ENCODE data around the gene LRBA. TPM values are rescaled to one million over a fixed set of nuclear protein-coding genes. Genes with fewer than 3 reads are reported as not detected.

Gene LRBA
- total and polyA plus RNA-seq, 2 donors (not counting 3 experiments of a cell fraction or from before 2014, with no cell fraction given) = 18.0 to 35.1 TPM

- BruUV-seq (replicated peaks) = no TSS peak
- FAIRE-seq = no peak
- dilution Hi-C loops (cut with MboI; ENCODE audit: extremely low pct_ligation_motif_present, low sequenced_read_pairs) = no loop called here
Observed at GRCh38 chr4:150389896-150390530, 625.1 kb downstream of the LRBA start.

More at GRCh38 chr4:150389896-150390530, 625.1 kb downstream of the LRBA start:
- no peak overlapping the region for H3K27ac ChIP-seq (ENCODE audit: insufficient read depth, low read depth, low read length)
- H4K20me1 ChIP-seq (replicated peaks; ENCODE audit: control insufficient read depth, extremely low read depth, insufficient read depth, low read length) = no peaks in the 10 kb centered on the region
- ChIA-PET CTCF (no interaction called here), POLR2A (interaction anchor here (0.6 kb wide), 1 partner anchor 399 kb away, joined by 5 read pairs; no protein-coding TSS in a partner anchor)
- H3K79me2 ChIP-seq (ENCODE audit: control insufficient read depth, insufficient read depth, low read length) = no peaks in the 10 kb centered on the region
- no peaks in the 10 kb centered on the region for H3K36me3 ChIP-seq (ENCODE audit: control insufficient read depth in 2 of 2, extremely low read depth in 1 of 2, insufficient read depth in 2 of 2, low read length in 2 of 2)
- H3K27me3 ChIP-seq (ENCODE audit: control insufficient read depth in 2 of 2, insufficient read depth in 2 of 2, low read length in 2 of 2) = no peaks in the 10 kb centered on the region
- TF ChIP-seq MAX (IDR thresholded peaks at IDR 0.05; ENCODE audit: insufficient read depth, insufficient read length) = no peak
- TF ChIP-seq MYC (IDR thresholded peaks at IDR 0.05; ENCODE audit: low read depth, low read length) = no peak
- TF ChIP-seq GATA2 (IDR thresholded peaks at IDR 0.05; ENCODE audit: insufficient read depth, insufficient read length, low read depth, low read length) = no peak
- no peak for TF ChIP-seq CTCF (IDR thresholded peaks at IDR 0.05; ENCODE audit: extremely low read depth in 1 of 2, insufficient read depth in 1 of 2, low read depth in 1 of 2, low read length in 2 of 2)
- no peak for TF ChIP-seq EZH2 (IDR thresholded peaks at IDR 0.05; ENCODE audit: borderline replicate concordance, low read depth, low read length, severe bottlenecking)
- no peak for TF ChIP-seq JUN (IDR thresholded peaks at IDR 0.05; ENCODE audit: borderline replicate concordance, insufficient read depth, insufficient read length, low read depth)
- no peak for TF ChIP-seq POLR2A (IDR thresholded peaks at IDR 0.05; ENCODE audit: low read depth, low read length)
- TF ChIP-seq FOS (IDR thresholded peaks at IDR 0.05; ENCODE audit: borderline replicate concordance, insufficient read depth, low read length) = no peak
- no peak for TF ChIP-seq POLR2AphosphoS5 (IDR thresholded peaks at IDR 0.05; ENCODE audit: insufficient read depth, low read depth, low read length)
- DNase-seq (ENCODE audit: low read depth, low spot score) = no peak
- no peak overlapping the region for H2AFZ ChIP-seq (ENCODE audit: low read depth, low read length)
- H3K9me1 ChIP-seq (replicated peaks; ENCODE audit: control insufficient read depth, extremely low read depth, insufficient read depth, low read length) = no peaks in the 10 kb centered on the region
- intact Hi-C loops (cut with micrococcal nuclease) = no loop called here
- H3K9me3 ChIP-seq (replicated peaks; ENCODE audit: control insufficient read depth, insufficient read depth, low read length) = no peaks in the 10 kb centered on the region
- no peak overlapping the region for H3K9ac ChIP-seq (replicated peaks; ENCODE audit: extremely low read depth, insufficient read depth, low read length)
- no peak overlapping the region for H3K4me2 ChIP-seq (ENCODE audit: insufficient read depth, low read length)
- H3K4me3 ChIP-seq (replicated peaks in 1 of 3; ENCODE audit: insufficient read depth in 1 of 3, low read depth in 1 of 3, low read length in 3 of 3) = no peak overlapping the region
- H3K4me1 ChIP-seq (ENCODE audit: control insufficient read depth, extremely low read depth, insufficient read depth, low read length) = no peaks in the 10 kb centered on the region
